HG03457 (cell line): Measurements from ENCODE around the gene BMP8B.
"Not testable (repeated sequence)": the region's sequence is repeated elsewhere in the genome, so short reads cannot be mapped to it uniquely, and the experiment has no call there.

Source experiments
- ATAC-seq: cut with Tn5 transposase; IDR thresholded peaks from one replicate; pipeline ENCODE4 v1.9.1; 2021; ENCODE audit warnings: moderate number of reproducible peaks; ENCODE audit not compliant: unreplicated experiment

The BMP8B gene

DNA sequence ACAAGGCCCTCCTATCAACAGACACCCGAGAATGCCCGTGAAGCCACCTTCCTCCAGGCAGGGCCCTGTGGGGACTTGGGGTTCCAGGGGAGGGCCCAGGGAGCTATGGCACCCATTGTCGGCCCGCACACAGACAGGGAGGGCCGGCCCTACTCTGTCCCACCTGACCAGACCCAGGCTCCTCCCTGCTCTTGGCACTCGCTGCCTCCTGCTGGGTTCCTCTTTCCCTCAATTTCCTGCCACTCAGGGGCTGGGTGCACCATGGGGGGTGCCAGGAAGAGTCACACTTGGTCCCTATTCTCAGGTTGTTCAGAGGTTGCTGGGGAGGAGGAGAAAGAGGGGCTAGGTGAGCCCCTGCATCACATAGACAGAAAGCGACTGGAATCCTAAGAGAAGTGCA lies 9.5 kb downstream of the BMP8B start:
- no peak for ATAC-seq

DNA sequence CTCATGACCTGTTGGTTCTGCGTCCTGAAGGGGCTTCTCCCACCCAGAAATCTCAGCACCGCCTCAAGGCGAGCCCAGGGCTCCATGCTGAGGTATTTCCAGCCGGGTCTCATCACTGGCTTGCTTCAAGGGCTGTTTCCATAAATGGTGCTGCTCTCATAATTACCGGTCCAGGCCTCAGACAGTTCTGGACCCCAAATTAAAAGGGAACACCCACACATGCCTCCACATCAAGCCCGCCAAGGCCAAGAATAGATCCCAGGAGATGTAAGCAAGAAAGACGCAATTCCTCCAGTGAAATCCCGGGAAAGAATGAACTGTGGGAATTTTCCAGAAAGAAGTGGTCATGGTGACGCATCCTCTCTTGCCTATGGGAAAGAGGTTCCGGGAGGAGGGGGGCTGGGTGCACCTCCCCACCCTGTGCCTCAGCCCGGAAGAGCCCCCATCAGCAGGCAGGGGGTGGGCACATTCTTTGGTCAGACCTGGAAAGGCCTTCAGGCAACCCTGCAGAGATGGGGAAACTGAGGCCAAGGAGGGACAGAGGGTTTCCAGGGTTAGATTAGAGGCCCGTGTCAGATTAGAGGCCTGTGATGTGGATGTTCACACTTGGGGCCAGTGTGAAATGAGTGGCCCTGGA lies 10.1 kb downstream of the BMP8B start:
- ATAC-seq, result not testable (repeated sequence)

GRCh38 chr1:39777896-39778295 lies 10.8 kb downstream of the BMP8B start:
- not testable (repeated sequence) for ATAC-seq

GRCh38 chr1:39777306-39777705 lies 11.4 kb downstream of the BMP8B start:
- no peak for ATAC-seq

DNA sequence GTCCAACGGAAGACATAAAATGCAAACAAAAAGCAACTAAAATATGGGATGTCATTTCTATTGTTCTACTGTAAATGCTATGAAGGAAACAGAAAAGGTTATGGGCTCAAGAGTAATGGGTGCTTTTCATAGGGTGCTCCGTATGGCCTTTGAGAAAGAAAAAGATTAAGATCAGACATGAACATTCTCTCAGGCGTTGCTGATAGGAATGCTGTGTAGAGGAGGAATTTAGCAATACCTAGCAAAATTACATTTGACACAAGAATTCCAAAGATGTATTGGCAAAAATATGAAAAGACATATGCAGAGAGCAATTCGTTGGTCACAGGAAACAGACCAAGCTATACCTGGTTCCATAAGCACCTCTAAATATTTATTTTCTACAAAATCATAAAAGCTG lies 11.8 kb downstream of the BMP8B start:
- no peak for ATAC-seq

GRCh38 chr1:39776400-39776713 lies 12.3 kb downstream of the BMP8B start:
- peak; percentile 46 for ATAC-seq

- ATAC-seq, result peak; percentile 8
Measured at GRCh38 chr1:39775676-39776399, 12.8 kb downstream of the BMP8B start.

- ATAC-seq, result not testable (repeated sequence)
Measured at GRCh38 chr1:39775141-39775540, 13.5 kb downstream of the BMP8B start.

DNA sequence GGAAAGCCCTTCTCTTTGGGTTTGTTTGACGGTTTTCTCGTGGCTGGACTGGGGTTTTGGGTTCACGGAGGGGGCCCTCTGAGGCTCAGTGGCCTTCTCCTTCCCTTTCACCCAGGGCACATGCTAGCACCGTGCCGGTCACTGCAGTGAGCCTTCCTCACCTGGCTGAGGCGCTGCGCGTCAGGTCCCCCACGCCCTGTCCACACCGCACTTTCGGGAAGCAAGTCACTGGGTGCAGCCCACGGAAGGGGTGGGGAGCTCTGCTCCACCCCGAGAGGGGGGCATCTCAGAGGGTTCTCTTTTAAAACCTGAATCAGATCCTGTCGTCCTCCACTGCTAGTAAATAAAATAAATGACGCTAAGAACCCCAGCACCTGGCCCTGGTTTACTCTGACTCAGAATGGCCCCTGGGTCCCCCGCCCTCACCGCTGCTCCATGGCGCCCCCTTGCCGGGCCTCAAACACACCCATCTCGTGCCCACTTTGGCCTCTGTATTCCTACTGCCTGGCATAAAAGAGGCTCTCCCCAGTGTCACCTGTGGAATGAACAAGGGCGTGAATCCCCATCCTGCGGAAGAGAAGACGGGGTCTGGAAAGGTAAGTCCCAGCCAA lies 15.2 kb downstream of the BMP8B start:
- not testable (repeated sequence) for ATAC-seq

DNA sequence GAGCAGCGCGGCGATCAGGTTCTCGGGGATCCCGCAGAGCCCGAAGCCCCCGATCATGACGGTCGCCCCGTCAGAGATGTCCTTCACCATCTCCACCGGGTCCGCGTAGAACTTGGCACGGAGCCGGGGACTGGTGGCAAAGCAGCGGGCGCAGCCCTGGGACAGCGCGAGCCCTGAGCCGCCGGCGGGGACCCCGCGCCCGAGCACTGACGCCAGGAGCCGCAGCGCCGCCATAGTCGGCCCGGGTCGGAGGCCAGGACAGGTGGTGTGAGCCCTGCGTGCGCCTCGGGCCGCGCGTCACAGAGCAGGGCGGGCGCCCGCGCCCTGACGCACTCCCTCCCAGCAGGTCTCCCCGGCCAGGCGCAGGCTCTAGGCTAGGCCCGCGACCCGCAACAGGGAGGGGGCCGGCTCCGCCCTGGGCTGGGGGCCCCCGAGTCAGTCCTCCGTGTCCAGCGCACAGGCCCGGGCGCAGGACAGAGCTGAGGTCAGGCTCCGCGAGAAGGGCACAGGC lies 17.6 kb downstream of the BMP8B start, which contains the start of gene OXCT2:
Gene OXCT2 (minus strand): TSS at position 327 of the 511 bp plus-strand sequence. CDS start 93 bp downstream, at position 234.
- not testable (repeated sequence) for ATAC-seq

DNA sequence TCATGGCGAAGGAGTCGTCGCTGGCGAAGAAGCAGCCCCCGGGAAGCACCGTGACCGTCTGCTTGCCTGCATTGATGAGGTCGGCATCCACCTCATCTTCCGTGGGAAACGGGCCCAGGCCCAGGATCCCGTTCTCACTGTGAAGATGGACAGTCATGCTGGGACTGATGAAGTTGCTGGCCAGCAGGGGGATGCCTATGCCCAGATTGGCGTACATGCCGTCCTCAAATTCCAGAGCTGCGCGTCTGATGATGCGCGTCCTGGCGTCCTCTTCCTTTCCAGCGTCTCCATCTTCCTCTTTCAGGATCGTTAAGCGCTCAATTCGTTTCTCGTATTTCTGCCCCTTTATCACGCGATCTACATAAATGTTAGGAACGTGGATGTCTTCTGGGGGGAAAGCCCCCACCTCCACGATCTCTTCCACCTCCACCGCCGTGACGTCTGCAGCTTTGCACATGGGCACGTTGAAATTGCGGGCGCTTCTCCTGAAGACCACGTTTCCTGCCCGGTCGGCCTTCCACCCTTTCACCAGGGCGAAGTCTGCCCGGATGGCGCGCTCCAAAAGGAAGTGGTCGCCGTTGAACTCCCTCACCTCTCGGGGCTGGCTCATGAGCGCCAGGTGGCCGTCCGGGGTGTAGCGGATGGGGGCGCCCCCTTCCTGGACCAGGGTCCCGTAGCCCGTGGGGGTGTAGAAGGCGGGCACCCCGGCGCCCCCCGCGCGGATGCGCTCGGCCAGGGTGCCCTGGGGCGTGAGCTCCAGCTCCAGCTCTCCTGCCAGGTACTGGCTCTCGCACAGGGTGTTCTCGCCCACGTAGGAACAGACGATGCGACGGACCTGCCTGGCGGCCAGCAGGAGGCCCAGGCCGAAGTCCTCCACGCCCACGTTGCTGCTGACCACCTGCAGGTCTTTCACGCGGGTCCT lies 18.3 kb downstream of the BMP8B start:
- ATAC-seq, result not testable (repeated sequence)

- not testable (repeated sequence) for ATAC-seq
Measured at GRCh38 chr1:39769502-39769901, 19.2 kb downstream of the BMP8B start.

DNA sequence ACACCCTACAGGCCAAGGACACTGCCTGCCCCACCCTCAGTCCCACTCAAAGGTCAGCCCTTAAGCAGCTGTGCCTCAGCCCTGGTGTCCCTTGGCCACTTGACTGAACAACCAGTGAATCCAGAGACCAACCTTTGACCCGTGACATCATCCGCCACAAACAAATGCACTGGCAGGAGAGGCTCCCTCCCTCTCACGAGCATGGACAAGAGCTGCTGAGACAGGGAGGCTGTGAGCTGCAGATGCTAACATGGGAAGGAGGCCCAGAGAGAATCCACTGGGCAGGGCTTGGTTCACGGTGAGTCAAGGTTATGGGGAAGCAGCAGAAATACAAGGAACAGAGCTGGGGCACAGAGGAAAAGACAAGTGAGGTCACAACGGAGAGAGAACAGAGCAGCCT lies 22.2 kb downstream of the BMP8B start:
- not testable (repeated sequence) for ATAC-seq

- ATAC-seq, result not testable (repeated sequence)
Measured at GRCh38 chr1:39764512-39764911, 24.2 kb downstream of the BMP8B start.

DNA sequence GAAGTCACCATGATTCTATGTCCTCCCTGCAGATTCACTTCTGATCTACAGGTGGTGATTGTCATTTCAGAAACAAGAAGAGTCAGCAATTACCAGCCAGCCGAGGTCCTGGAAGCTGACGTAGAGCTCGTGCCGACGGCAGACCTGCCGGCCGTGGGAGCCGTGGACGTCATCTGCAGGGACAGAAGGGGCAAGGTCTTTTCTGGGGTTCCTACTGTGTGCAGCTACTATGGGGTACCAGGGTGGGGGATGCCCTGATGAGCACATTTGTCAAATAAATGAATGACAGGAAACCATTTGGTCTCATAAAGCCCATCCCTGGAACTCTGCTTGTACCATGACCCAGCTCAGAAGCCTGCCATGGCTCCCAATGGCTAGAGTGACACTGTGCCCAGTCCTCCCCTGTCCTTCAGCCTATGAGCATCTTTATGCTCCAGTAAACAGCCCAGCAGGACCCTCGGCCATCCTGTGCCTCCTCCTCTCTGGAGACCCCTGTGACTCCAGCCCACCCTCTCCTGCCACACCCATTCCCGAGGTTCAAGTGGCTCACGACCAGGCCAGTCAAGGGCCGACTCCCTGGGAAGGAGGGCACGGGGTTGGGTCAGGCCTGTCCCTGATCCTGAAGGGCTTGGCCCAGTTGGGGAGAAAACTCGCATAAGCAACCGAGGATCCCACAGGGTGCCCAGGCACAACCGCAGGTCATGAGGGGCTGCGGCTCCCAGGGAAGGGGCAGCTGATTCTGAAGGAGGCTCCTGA lies 24.9 kb downstream of the BMP8B start:
- not testable (repeated sequence) for ATAC-seq

- no peak for ATAC-seq
Measured at GRCh38 chr1:39762550-39763540, 25.8 kb downstream of the BMP8B start.

DNA sequence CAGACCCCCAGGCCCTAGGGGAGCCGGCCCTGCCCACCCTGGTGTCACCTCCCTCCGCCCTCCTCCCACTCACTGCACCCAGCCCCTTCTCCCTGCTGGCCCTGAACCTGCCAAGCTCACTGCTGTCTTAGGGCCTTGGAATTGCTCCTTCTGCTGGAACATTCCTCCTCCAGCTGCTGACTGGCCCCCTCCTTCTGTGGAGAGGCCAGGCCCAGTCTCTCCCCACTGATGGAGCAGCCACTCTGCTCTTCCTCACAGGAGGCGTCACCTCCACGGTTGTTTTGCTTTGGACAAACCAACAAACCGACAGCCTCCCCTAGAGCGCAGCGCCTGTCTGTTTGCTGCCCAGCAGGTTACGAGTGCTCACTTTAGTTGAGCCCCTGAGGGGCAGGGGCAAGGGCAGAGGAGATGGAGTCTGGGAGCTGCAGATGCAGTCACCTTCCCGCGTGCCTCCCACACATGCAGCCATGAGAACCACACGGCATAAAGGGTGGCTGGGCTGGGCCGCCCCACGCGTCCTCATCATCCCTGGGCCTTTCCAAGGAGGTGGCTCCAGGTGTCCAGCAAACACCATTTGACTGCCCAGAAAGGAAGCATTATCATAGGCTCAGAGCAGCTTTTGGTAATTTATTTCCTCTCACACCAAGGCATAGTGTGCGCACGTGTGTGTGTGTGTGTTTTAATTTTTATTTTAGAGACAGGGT lies 27.0 kb downstream of the BMP8B start:
- no peak for ATAC-seq

- ATAC-seq, result no peak
Measured at GRCh38 chr1:39761016-39761415, 27.6 kb downstream of the BMP8B start.
